Parathyroid adenoma (tissue), 2 donors: ENCODE data around the gene YY1.

Experiments
- H2AFZ ChIP-seq: fragments of 300-600 bp; sonication (generic); one replicate; pipeline ENCODE4 v1.7.0; 2017; ENCODE audit warnings: antibody characterized with exemption, mild to moderate bottlenecking
- H3K27ac ChIP-seq: fragments of 300-600 bp; sonication (generic); one replicate; pipeline ENCODE4 v1.7.0; 2017
- H3K27me3 ChIP-seq: fragments of 300-600 bp; sonication (generic); one replicate; pipeline ENCODE4 v1.7.0; 2017; ENCODE audit warnings: low read length; ENCODE audit not compliant: control insufficient read depth, insufficient read depth
- H3K36me3 ChIP-seq: fragments of 300-600 bp; sonication (generic); one replicate; pipeline ENCODE4 v1.7.0; 2017; ENCODE audit warnings: low read length; ENCODE audit not compliant: control insufficient read depth, insufficient read depth
- H3K4me1 ChIP-seq: fragments of 300-600 bp; sonication (generic); one replicate; pipeline ENCODE4 v1.7.0; 2017; ENCODE audit warnings: control low read depth
- H3K4me2 ChIP-seq: fragments of 300-600 bp; sonication (generic); one replicate; pipeline ENCODE4 v1.7.0; 2017; ENCODE audit warnings: low read length
- H3K4me3 ChIP-seq: fragments of 300-600 bp; sonication (generic); one replicate; pipeline ENCODE4 v1.7.0; 2017; ENCODE audit warnings: low read depth, low read length
- H3K79me2 ChIP-seq: fragments of 300-600 bp; sonication (generic); one replicate; pipeline ENCODE4 v1.7.0; 2017; ENCODE audit warnings: control low read depth
- H3K9ac ChIP-seq: fragments of 300-600 bp; sonication (generic); one replicate; pipeline ENCODE4 v1.7.0; 2017; ENCODE audit warnings: mild to moderate bottlenecking
- H3K9me3 ChIP-seq: fragments of 300-600 bp; sonication (generic); one replicate; pipeline ENCODE4 v1.7.0; 2017; ENCODE audit warnings: low read length; ENCODE audit not compliant: control insufficient read depth
- TF ChIP-seq, protein P1 (sequence below): fragments of 300-600 bp; sonication (generic); IDR thresholded peaks from one replicate; pipeline ENCODE4 v1.7.0; 2017; ENCODE audit warnings: antibody characterized with exemption, mild to moderate bottlenecking
- donor health status: primary hyperparathyroidism.

The YY1 gene

DNA sequence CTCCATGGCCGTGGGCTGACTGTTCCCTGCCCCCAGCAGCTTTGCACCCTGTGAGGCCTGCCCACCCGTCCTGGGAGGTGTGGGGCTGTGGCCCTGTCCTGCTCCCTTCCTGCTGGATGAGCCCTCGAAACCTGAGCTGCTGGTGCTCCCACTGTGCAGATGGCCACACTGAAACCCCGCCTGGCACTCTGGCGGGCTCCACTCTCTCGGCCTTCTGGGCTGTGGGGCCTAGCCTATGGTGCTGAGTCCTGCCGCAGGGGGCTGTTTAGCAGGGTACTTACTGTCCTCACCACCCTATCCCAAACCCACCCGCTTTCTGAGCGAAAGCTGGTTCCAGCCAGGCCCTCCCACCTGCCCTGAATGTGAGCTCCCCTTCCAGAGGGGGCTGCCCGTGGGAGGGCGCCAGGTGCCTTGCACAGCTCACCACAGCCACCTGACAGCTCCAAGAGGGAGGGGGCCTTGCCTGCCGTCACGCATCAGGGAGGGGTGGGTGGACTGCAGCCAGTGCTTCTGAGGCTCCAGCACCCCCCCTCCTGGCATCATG is 91.5 kb downstream of the YY1 start:
- H3K4me1 ChIP-seq: no peaks in the 10 kb centered on the region
- no peak overlapping the region for H3K27ac ChIP-seq
- no peaks in the 10 kb centered on the region for H3K79me2 ChIP-seq
- H3K4me2 ChIP-seq: no peak overlapping the region
- no peak overlapping the region for H3K9ac ChIP-seq
- no peak overlapping the region for H3K4me3 ChIP-seq
- no peaks in the 10 kb centered on the region for H3K36me3 ChIP-seq
- H3K9me3 ChIP-seq: no peaks in the 10 kb centered on the region
- H3K27me3 ChIP-seq: no peaks in the 10 kb centered on the region
- TF ChIP-seq, protein P1, sequence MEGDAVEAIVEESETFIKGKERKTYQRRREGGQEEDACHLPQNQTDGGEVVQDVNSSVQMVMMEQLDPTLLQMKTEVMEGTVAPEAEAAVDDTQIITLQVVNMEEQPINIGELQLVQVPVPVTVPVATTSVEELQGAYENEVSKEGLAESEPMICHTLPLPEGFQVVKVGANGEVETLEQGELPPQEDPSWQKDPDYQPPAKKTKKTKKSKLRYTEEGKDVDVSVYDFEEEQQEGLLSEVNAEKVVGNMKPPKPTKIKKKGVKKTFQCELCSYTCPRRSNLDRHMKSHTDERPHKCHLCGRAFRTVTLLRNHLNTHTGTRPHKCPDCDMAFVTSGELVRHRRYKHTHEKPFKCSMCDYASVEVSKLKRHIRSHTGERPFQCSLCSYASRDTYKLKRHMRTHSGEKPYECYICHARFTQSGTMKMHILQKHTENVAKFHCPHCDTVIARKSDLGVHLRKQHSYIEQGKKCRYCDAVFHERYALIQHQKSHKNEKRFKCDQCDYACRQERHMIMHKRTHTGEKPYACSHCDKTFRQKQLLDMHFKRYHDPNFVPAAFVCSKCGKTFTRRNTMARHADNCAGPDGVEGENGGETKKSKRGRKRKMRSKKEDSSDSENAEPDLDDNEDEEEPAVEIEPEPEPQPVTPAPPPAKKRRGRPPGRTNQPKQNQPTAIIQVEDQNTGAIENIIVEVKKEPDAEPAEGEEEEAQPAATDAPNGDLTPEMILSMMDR: no peak
- no peak overlapping the region for H2AFZ ChIP-seq

DNA sequence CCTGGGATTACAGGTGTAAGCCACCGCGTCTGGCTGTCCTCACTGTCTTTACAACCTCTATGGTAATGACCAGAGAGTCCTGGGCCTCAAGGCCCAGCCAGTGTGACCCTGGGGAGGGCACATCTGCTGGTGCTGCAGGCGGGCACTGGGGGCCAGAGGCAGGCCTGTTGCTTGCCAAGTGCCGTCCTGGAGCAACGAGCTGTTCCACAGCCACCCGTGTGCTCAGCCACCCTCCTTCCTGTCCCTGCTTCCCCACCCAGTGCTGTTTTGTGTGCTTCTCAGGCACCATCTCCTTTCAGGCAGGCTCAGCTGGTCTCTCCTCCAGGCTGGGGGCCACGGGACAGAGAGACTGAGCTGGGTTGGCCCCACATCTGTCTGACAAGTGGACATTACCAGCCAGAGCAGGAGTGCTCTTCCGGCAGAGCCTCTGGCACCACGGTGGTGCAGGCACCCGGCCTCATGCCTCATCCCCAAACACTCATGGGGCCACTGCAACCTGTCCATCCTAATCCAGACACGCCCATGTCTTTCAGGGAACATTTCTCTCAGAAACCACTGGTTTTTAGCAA is 93.2 kb downstream of the YY1 start:
- TF ChIP-seq, protein P1: no peak
- Histone ChIP-seq H3K4me1 (no peaks in the 10 kb centered on the region), H3K4me2 (no peak overlapping the region), H2AFZ (no peak overlapping the region), H3K4me3 (no peak overlapping the region), H3K9ac (no peak overlapping the region), H3K9me3 (no peaks in the 10 kb centered on the region), H3K36me3 (no peaks in the 10 kb centered on the region), H3K27ac (no peak overlapping the region), H3K27me3 (no peaks in the 10 kb centered on the region), H3K79me2 (no peaks in the 10 kb centered on the region)
